ENCODE results near the gene SMIM29. TPM values are rescaled to one million over a fixed set of nuclear protein-coding genes. Genes with fewer than 3 reads are reported as not detected.
A peak's percentile ranks its signal among the peaks of the same experiment; 100 is the strongest.

The SMIM29 gene
- total RNA-seq: 10 to 100 TPM; 17.3 to 21.6 (median 18.2) TPM

DNA sequence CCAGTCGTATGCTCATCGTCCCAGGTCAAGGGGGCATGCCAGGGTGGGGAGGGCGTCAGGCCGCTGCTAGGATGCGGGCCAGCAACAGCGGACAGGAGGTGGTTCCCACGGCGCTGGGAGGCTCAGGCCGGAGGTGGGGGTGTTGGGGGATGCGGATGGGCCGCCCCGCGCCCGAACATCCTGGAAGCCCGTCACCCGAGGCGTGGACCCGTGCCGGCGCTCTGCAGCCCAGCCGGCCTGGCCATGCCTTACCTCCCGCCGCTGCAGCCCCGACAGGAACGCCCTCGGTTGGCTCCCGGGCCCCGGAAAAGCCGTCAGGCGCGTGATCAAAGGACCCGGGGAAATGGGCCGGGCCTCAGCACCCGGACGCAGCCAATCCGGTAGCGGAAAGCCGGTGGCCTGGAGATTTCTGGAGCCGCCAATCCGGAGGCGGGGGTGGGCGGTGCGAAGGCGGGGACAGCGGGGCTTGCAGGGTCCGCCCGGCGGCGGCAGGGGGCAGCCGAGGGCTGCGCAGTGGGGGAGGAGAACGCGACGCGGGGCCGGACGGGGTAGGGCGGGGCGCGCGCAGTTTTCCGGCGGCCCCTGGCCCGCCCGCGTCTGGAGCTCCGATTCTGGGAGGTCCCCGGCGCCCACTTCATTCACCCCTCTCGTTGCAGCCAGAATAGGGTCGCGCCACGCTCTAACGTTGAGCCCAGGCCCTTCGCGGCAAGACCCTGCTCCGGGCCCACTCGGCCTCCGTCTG is at the start of gene SMIM29:
SMIM29 (minus strand) TSS at position 280 of the 742 bp plus-strand sequence. CDS start 1,215 bp downstream, outside the sequence.
- WGBS, 2 donors: 0 to 2% methylated on average over 12 of the region's 79 CpGs
- Histone ChIP-seq H3K4me1 (peaks cover 30 to 61% (median 33%) of the 10 kb centered on the region in 3 donors), H3K27me3 (no peaks in the 10 kb centered on the region), H3K4me3 (peak within 1 kb of the TSS; percentile 69 to 90 (median 76)), H3K9me3 (no peaks in the 10 kb centered on the region), H3K27ac (peak within 1 kb of the TSS; percentile 91 to 94 (median 94)), H3K36me3 (peaks cover 0 to 23% (median 0%) of the 10 kb centered on the region in 3 donors)
- peak; percentile 78 for DNase-seq
- TF ChIP-seq CTCF (IDR thresholded peaks at IDR 0.05): peak; percentile 90 to 99 (median 97)
- peak in 3 of 4 donors; percentile 38 to 88 (median 51) for TF ChIP-seq POLR2A (IDR thresholded peaks at IDR 0.05)
- intact Hi-C loops (cut with DNase I): no loop called here

GRCh38 chr6:34295721-34296120 is 46.9 kb upstream of the SMIM29 start:
- peaks cover 0 to 10% (median 0%) of the 10 kb centered on the region in 3 donors for H3K4me1 ChIP-seq
- no peak for DNase-seq
- no peak overlapping the region for H3K27ac ChIP-seq
- H3K36me3 ChIP-seq: peaks cover 0 to 47% (median 6%) of the 10 kb centered on the region in 3 donors
- no peaks in the 10 kb centered on the region for H3K27me3 ChIP-seq
- no peak overlapping the region for H3K4me3 ChIP-seq
- H3K9me3 ChIP-seq: no peaks in the 10 kb centered on the region
- 69 to 80% methylated on average over 3 of the region's 3 CpGs for WGBS, 2 donors
- intact Hi-C loops (cut with DNase I): no loop called here
- no peak for TF ChIP-seq POLR2A (IDR thresholded peaks at IDR 0.05)
- TF ChIP-seq CTCF (IDR thresholded peaks at IDR 0.05): no peak

DNA sequence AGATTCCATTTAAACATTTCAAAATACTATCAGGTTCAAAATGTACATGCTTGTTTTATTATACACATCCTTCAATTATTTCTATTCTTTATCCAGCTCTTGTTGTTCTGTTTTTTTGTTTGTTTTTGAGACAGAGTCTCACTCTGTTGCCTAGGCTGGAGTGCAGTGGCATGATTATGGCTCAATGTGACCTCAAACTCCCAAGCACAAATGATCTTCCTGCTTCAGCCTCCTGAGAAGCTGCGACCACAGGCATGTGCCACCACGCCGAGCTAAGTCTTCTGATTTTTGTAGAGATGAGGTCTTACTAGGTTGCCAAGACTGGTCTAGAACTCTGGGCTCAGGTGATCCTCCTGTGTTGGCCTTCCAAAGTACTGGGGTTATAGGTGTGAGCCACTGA is 44.1 kb upstream of the SMIM29 start:
- Histone ChIP-seq H3K27me3 (no peaks in the 10 kb centered on the region), H3K4me1 (peaks cover 0 to 14% (median 0%) of the 10 kb centered on the region in 3 donors), H3K36me3 (peaks cover 0 to 63% (median 6%) of the 10 kb centered on the region in 3 donors), H3K9me3 (no peaks in the 10 kb centered on the region), H3K27ac (no peak overlapping the region), H3K4me3 (no peak overlapping the region)
- no peak for DNase-seq
- WGBS, 2 donors: 93 to 94% methylated on average over 3 of the region's 3 CpGs
- intact Hi-C loops (cut with DNase I): no loop called here
- TF ChIP-seq POLR2A (IDR thresholded peaks at IDR 0.05): no peak
- no peak for TF ChIP-seq CTCF (IDR thresholded peaks at IDR 0.05)

- no peak overlapping the region for H3K27ac ChIP-seq
- H3K36me3 ChIP-seq: peaks cover 0 to 63% (median 6%) of the 10 kb centered on the region in 3 donors
- no peak for TF ChIP-seq CTCF (IDR thresholded peaks at IDR 0.05)
- TF ChIP-seq POLR2A (IDR thresholded peaks at IDR 0.05): no peak
- intact Hi-C loops (cut with DNase I): no loop called here
- no peaks in the 10 kb centered on the region for H3K27me3 ChIP-seq
- H3K9me3 ChIP-seq: no peaks in the 10 kb centered on the region
- peaks cover 0 to 26% (median 0%) of the 10 kb centered on the region in 3 donors for H3K4me1 ChIP-seq
- no peak for DNase-seq
- WGBS, 2 donors: 94 to 96% methylated on average over 6 to 8 of the region's 11 CpGs
- no peak overlapping the region for H3K4me3 ChIP-seq
Observed at GRCh38 chr6:34289137-34289536, 40.3 kb upstream of the SMIM29 start.

- DNase-seq: no peak
- H3K36me3 ChIP-seq: peaks cover 0 to 63% (median 6%) of the 10 kb centered on the region in 3 donors
- TF ChIP-seq CTCF (IDR thresholded peaks at IDR 0.05) (no peak), POLR2A (IDR thresholded peaks at IDR 0.05) (no peak)
- H3K4me3 ChIP-seq: no peak overlapping the region
- no peaks in the 10 kb centered on the region for H3K9me3 ChIP-seq
- H3K27ac ChIP-seq: no peak overlapping the region
- no peaks in the 10 kb centered on the region for H3K27me3 ChIP-seq
- intact Hi-C loops (cut with DNase I): no loop called here
- H3K4me1 ChIP-seq: peaks cover 0 to 31% (median 0%) of the 10 kb centered on the region in 3 donors
- WGBS, 2 donors: 50 to 63% methylated on average over 5 of the region's 5 CpGs
Observed at GRCh38 chr6:34288581-34288980, 39.8 kb upstream of the SMIM29 start.

All from esophagus squamous epithelium (tissue), 5 donors.